Measurements from ENCODE around the gene RAB27B.

GRCh38 chr18:54792079-54792478 is 36.2 kb upstream of the RAB27B start:
- no peak for TF ChIP-seq CTCF (IDR thresholded peaks at IDR 0.05; ENCODE audit: low read length)
- TF ChIP-seq EZH2 (IDR thresholded peaks at IDR 0.05; ENCODE audit: borderline replicate concordance, low read length) = no peak
